HCT116 (cell line): ENCODE results near the gene PITPNC1. TPM values are rescaled to one million over a fixed set of nuclear protein-coding genes. Genes with fewer than 3 reads are reported as not detected.

Experiments
- ATAC-seq: fragments of 200-7000 bp; cut with Tn5 transposase; 2 replicates; pipeline ENCODE4 v1.9.1; 2020; ENCODE audit warnings: mild to moderate bottlenecking, moderate library complexity
- BruUV-seq: library from RNA; stranded (reverse); fragments of 400-500 nt; replicated peaks from 2 replicates; lab custom pipeline; 2021; lab: Mats Ljungman, UMichigan
- CTCF ChIA-PET: fragments of 300-600 bp; sonication (Branson Sonifier 250); formaldehyde crosslinking; loops from one replicate; lab custom pipeline; 2021; ENCODE audit warnings: antibody characterized with exemption; lab: Charles Lee
- POLR2A ChIA-PET: fragments of 300-600, 350-600 bp; sonication (Branson Sonifier 250); formaldehyde crosslinking; loops from one replicate; lab custom pipeline; 2021; ENCODE audit warnings: antibody characterized with exemption; lab: Charles Lee
- RAD21 ChIA-PET, 2 experiments: fragments of 300-600 bp; sonication (Branson Sonifier 250); formaldehyde crosslinking; loops; one replicate each; lab custom pipeline; 2023; ENCODE audit warnings: low total read pairs in 2 of 2; ENCODE audit not compliant: uncharacterized antibody in 2 of 2, unreplicated experiment in 2 of 2, low non-redundant PET in 1 of 2; lab: Charles Lee
- DNase-seq: peaks from one replicate; pipeline ENCODE4 v3.0.0-alpha.2; 2010; ENCODE audit warnings: low read depth, low spot score
- H2AFZ ChIP-seq: fragments of 200-600 bp; shearing (Covaris generic), sonication (generic); 2 replicates; pipeline ENCODE4 v1.6.1; 2017; ENCODE audit warnings: low read depth, mixed run types, mixed read lengths, antibody characterized with exemption, low read length; ENCODE audit not compliant: poor library complexity, severe bottlenecking
- H3K27ac ChIP-seq: 2 replicates; pipeline ENCODE4 v1.5.1; 2012; ENCODE audit warnings: low read depth, low read length
- H3K27me3 ChIP-seq: fragments of 200-600 bp; sonication (generic); 2 replicates; pipeline ENCODE4 v1.6.1; 2016; ENCODE audit warnings: mixed run types, low read length, mixed read lengths; ENCODE audit not compliant: insufficient read depth
- H3K36me3 ChIP-seq, 2 experiments: fragments of 200-500 bp in 1 of 2; fragments of 200-600 bp in 1 of 2; sonication (Bioruptor generic) in 1 of 2; sonication (generic) in 1 of 2; 2 replicates each; pipeline versions ENCODE4 v1.5.1 to v1.6.1; 2014 to 2016; ENCODE audit warnings: low read length in 2 of 2, inconsistent platforms in 1 of 2, mixed read lengths in 1 of 2, mixed run types in 1 of 2; ENCODE audit not compliant: insufficient read depth in 2 of 2, control insufficient read depth in 1 of 2
- H3K4me1 ChIP-seq, 2 experiments: fragments of 200-600 bp in 1 of 2; sonication (generic) in 1 of 2; 2 replicates each; pipeline versions ENCODE4 v1.5.1 to v1.6.1; 2012 to 2017; ENCODE audit warnings: low read length in 2 of 2, inconsistent platforms in 1 of 2, mild to moderate bottlenecking in 1 of 2, mixed read lengths in 1 of 2, mixed run types in 1 of 2, moderate library complexity in 1 of 2; ENCODE audit not compliant: insufficient read depth in 2 of 2, control insufficient read depth in 1 of 2
- H3K4me2 ChIP-seq: fragments of 200-600 bp; sonication (generic); 2 replicates; pipeline ENCODE4 v1.6.1; 2017; ENCODE audit warnings: mixed run types, low read length, mixed read lengths
- H3K4me3 ChIP-seq, 2 experiments: fragments of 200-600 bp in 1 of 2; sonication (generic) in 1 of 2; replicated peaks in 1 of 2; 2 replicates each; pipeline ENCODE4 v1.5.1; 2011 to 2016; ENCODE audit warnings: low read length in 2 of 2, control low read depth in 1 of 2, low read depth in 1 of 2, mild to moderate bottlenecking in 1 of 2, mixed read lengths in 1 of 2, mixed run types in 1 of 2
- H3K79me2 ChIP-seq: fragments of 200-600 bp; sonication (generic); 2 replicates; pipeline ENCODE4 v1.6.1; 2017; ENCODE audit warnings: mild to moderate bottlenecking, mixed run types, low read length, moderate library complexity, mixed read lengths; ENCODE audit not compliant: insufficient read depth
- H3K9ac ChIP-seq: fragments of 200-600 bp; sonication (generic); 2 replicates; pipeline ENCODE4 v1.6.1; 2016; ENCODE audit warnings: low read length, mixed read lengths
- H3K9me2 ChIP-seq: fragments of 200-600 bp; sonication (generic), shearing (Covaris generic); 2 replicates; pipeline ENCODE4 v1.6.1; 2017; ENCODE audit warnings: mixed run types, mild to moderate bottlenecking, moderate library complexity; ENCODE audit not compliant: insufficient read depth
- H3K9me3 ChIP-seq, 2 experiments: fragments of 200-500 bp in 1 of 2; fragments of 200-600 bp in 1 of 2; sonication (Bioruptor generic) in 1 of 2; sonication (generic) in 1 of 2; 2 replicates each; pipeline ENCODE4 v1.6.1; 2014 to 2017; ENCODE audit warnings: low read length in 2 of 2, mixed read lengths in 2 of 2, inconsistent platforms in 1 of 2, low read depth in 1 of 2, mild to moderate bottlenecking in 1 of 2, mixed run types in 1 of 2, moderate library complexity in 1 of 2; ENCODE audit not compliant: control insufficient read depth in 1 of 2, insufficient read depth in 1 of 2
- H4K20me1 ChIP-seq: fragments of 200-600 bp; sonication (generic), shearing (Covaris generic); 2 replicates; pipeline ENCODE4 v1.6.1; 2017; ENCODE audit warnings: mixed run types, mild to moderate bottlenecking, moderate library complexity; ENCODE audit not compliant: insufficient read depth
- CEBPB ChIP-seq: IDR thresholded peaks from 2 replicates; pipeline ENCODE4 v1.6.1; 2012; ENCODE audit warnings: low read depth
- ELF1 ChIP-seq: IDR thresholded peaks from 2 replicates; pipeline ENCODE4 v1.6.1; 2012; ENCODE audit warnings: low read depth, borderline replicate concordance
- FOSL1 ChIP-seq: IDR thresholded peaks from 2 replicates; pipeline ENCODE4 v1.6.1; 2012; ENCODE audit warnings: low read depth
- MAX ChIP-seq: IDR thresholded peaks from 2 replicates; pipeline ENCODE4 v1.6.1; 2012
- POLR2AphosphoS5 ChIP-seq: IDR thresholded peaks from 2 replicates; pipeline ENCODE4 v1.6.1; 2011; ENCODE audit warnings: mild to moderate bottlenecking, low read depth, low read length, moderate library complexity
- REST ChIP-seq: IDR thresholded peaks from 2 replicates; pipeline ENCODE4 v1.6.1; 2012; ENCODE audit warnings: low read depth
- YY1 ChIP-seq: IDR thresholded peaks from 2 replicates; pipeline ENCODE4 v1.6.1; 2011; ENCODE audit warnings: low read length, low read depth, moderate library complexity, mild to moderate bottlenecking; ENCODE audit not compliant: insufficient replicate concordance; ENCODE audit errors: extremely low read depth
- ZFX ChIP-seq: fragments of 450-650 bp; IDR thresholded peaks from 2 replicates; pipeline ENCODE4 v1.6.1; 2017
- ZNF274 ChIP-seq: fragments of 200-500 bp; sonication (Bioruptor generic); IDR thresholded peaks from 2 replicates; pipeline ENCODE4 v1.6.1; 2014; ENCODE audit warnings: mild to moderate bottlenecking, low read depth, low read length, inconsistent platforms
- intact Hi-C: fragments of 100-400 bp; cut with micrococcal nuclease; formaldehyde crosslinking; loops from 2 replicates; pipeline ENCODE4 v1.10.0; 2022
- total RNA-seq: library from RNA; stranded (reverse); gene quantifications from one replicate; pipeline ENCODE4 v1.2.1, GENCODE V29; 2021; ENCODE audit not compliant: unreplicated experiment

PITPNC1 gene
- total RNA-seq, 1 experiment from 2014 or later: 41.9 TPM

- no peaks in the 10 kb centered on the region for H4K20me1 ChIP-seq
- no peak for TF ChIP-seq CEBPB
- TF ChIP-seq, all 23 proteins: peak for 0
- POLR2A ChIA-PET: no interaction called here
- H3K4me2 ChIP-seq: no peak overlapping the region
- no peak overlapping the region for H3K27ac ChIP-seq
- CTCF ChIA-PET: no interaction called here
- no peaks in the 10 kb centered on the region for H3K9me2 ChIP-seq
- intact Hi-C loops: no loop called here
- H3K79me2 ChIP-seq: no peaks in the 10 kb centered on the region
- peaks cover 0 to 7% of the 10 kb centered on the region in 2 experiments; a peak in 1 of 4 replicates for H3K4me1 ChIP-seq
- no peaks in the 10 kb centered on the region for H3K9me3 ChIP-seq
- no peaks in the 10 kb centered on the region for H3K36me3 ChIP-seq
- H2AFZ ChIP-seq: no peak overlapping the region
- H3K9ac ChIP-seq: no peak overlapping the region
- no peak for ATAC-seq
- no peaks in the 10 kb centered on the region for H3K27me3 ChIP-seq
- RAD21 ChIA-PET: no interaction called here
- H3K4me3 ChIP-seq: no peak overlapping the region
- DNase-seq: no peak
- BruUV-seq: no TSS peak
Measured at GRCh38 chr17:67549820-67550219, 172.7 kb downstream of the PITPNC1 start.

- RAD21 ChIA-PET: no interaction called here
- Histone ChIP-seq H3K4me1 (no peaks in the 10 kb centered on the region), H3K4me3 (no peak overlapping the region), H3K36me3 (no peaks in the 10 kb centered on the region), H4K20me1 (no peaks in the 10 kb centered on the region), H3K79me2 (no peaks in the 10 kb centered on the region), H3K9me2 (no peaks in the 10 kb centered on the region), H3K27ac (no peak overlapping the region), H3K9me3 (no peaks in the 10 kb centered on the region), H3K4me2 (no peak overlapping the region), H3K9ac (no peak overlapping the region), H3K27me3 (no peaks in the 10 kb centered on the region), H2AFZ (no peak overlapping the region)
- TF ChIP-seq REST: no peak
- no peak for TF ChIP-seq YY1
- no peak for TF ChIP-seq ZNF274
- TF ChIP-seq CEBPB: no peak
- no peak for TF ChIP-seq MAX
- no peak for TF ChIP-seq ZFX
- no peak for TF ChIP-seq FOSL1
- TF ChIP-seq POLR2AphosphoS5: no peak
- TF ChIP-seq ELF1: no peak
- intact Hi-C loops: no loop called here
- POLR2A ChIA-PET: no interaction called here
- ATAC-seq (no peak), DNase-seq (no peak)
- CTCF ChIA-PET: no interaction called here
- no TSS peak for BruUV-seq
Measured at GRCh38 chr17:67554634-67555033, 177.6 kb downstream of the PITPNC1 start.
